HG03432 (cell line): ENCODE data around the gene SGCD.

Experiments used
- ATAC-seq: cut with Tn5 transposase; IDR thresholded peaks from one replicate; pipeline ENCODE4 v1.9.1; 2021; ENCODE audit warnings: mild to moderate bottlenecking, moderate library complexity; ENCODE audit not compliant: unreplicated experiment

Gene SGCD

DNA sequence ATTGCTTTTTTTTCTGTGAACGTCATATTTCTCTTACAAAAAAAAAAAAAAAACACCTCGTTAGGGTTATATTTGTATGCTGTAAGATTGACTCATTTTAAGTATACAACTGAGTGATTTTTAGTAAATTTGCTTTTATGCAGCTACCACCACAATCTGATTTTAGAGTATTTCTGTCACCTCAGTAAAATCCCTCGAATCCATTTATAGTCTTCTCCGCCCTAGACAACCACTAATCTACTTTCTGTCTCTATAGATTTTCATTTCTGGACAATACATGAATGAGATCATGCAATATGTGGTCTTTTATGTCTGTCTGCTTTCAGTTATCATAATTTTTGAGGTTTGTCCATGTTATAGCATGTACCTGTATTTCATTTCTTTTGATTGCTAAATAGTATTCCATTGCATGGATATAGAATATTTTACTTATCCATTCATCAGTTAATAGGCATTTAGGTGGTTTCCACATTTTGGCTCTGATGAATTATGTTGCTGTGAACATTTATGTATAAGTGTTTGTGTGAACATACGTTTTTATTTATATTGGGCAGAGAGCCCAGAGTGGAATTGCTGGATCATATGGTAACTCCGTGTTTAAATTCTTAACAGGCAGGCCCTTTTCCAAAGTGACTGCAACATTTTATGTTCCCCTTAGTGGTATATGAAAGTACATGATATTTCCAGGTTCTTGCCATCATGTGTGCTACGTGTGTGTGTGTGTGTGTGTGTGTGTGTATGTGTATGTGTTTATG lies 171.4 kb downstream of the SGCD start:
- peak; percentile 38 for ATAC-seq

- no peak for ATAC-seq
Observed at GRCh38 chr5:156500755-156501154, 173.8 kb downstream of the SGCD start.

DNA sequence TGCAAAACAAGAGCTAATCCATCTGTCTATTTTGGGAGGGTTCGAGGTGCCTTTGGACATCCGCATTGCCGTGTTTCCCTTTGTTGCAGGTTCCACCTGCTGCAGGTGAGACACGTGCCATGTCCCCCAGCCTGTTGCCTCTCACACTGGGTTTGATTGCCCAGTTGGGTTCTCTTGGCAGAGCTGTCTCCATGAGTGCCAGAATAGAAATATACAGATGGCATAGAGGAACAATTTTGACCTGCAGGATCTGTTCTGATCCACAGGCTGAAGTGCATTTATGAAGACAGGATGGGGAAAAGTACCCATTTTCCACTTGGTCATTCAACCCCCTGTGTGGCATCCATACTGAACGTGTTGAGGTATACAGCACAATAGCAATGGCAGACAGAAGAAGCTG lies 178.1 kb downstream of the SGCD start:
- no peak for ATAC-seq

- ATAC-seq: no peak
Observed at GRCh38 chr5:156513123-156513815, 186.3 kb downstream of the SGCD start.

GRCh38 chr5:156515121-156515520 lies 188.2 kb downstream of the SGCD start:
- no peak for ATAC-seq

DNA sequence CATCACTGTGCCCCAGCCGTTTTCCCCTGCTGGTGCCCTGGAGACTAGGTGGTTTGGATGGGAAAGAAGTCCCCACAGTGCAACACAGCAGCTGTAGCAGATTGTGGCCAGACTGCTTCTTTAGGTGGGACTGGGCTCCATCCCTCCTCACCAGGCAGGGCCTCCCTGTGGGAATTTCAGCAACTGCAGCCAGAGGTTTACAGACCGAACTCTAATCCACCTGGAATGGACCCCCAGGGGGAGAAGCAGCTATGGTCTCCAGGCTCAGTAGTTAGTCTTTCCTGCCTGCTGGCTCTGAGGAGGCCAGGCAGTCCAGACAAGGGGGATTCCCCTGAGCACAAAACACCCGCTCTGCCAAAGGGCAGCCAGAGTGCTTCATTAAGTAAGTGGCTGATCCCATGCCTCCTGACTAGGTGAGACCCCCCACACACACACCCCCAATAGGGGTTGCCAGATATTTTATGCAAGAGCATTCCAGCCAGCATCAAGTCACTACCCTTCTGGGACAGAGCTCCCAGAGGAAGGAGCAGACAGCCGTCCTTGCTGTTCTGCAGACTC lies 188.9 kb downstream of the SGCD start:
- no peak for ATAC-seq

DNA sequence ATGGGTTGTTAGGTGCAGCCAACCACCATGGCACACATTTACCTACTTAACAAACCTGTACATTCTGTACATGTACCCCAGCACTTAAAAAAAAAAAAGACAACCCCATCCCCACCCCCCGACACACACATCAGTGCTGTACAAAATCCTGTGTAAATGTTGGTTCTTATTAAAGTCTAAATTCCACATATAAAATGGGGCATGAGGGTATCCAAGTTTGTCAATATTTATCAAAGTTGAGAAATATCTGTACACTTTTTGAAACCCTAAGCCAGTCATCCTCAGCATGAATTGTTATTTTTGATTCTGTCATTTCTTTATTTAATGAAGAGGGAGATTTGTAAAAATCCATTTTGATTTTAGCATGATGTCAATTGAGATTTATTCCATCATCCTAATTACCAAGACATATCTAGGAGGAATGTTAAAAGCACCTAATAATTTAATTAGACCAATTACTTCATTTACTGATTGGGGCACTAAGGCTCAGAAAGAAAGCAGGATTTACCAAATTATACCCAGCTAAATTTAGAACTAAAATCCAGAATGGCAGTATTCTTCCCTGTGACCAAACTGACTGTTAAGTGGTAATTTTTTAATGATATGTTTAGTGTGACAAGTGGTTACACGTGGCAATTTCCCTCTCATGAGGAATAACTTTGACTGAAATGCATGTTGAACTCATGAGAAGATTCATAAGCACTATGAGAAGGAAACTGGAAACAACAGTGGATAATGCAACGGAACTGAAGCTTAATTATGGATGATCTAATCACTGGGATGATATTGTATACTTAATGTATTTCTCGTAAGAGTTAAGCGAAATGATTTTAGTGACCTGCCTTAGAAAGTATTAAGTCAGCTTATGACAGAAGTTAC lies 195.9 kb downstream of the SGCD start:
- ATAC-seq: no peak

DNA sequence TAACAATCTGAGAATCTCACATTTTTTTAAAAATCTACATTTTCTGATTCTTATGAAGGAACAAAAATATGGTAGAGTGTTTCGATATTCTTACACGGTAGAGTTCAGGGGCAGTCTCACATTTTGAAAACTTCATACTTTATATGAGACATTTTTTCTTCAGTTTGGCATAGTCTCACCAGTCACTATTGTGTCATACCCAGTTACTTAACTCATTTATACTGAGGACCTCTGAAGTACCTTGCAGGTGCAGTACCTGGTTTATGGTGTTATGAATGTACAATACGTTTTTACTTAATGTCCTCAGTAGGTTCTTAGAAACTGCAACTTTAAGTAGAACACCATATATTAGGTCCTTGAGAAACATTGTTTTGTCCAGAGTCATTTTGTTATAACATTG lies 196.6 kb downstream of the SGCD start:
- ATAC-seq: no peak

DNA sequence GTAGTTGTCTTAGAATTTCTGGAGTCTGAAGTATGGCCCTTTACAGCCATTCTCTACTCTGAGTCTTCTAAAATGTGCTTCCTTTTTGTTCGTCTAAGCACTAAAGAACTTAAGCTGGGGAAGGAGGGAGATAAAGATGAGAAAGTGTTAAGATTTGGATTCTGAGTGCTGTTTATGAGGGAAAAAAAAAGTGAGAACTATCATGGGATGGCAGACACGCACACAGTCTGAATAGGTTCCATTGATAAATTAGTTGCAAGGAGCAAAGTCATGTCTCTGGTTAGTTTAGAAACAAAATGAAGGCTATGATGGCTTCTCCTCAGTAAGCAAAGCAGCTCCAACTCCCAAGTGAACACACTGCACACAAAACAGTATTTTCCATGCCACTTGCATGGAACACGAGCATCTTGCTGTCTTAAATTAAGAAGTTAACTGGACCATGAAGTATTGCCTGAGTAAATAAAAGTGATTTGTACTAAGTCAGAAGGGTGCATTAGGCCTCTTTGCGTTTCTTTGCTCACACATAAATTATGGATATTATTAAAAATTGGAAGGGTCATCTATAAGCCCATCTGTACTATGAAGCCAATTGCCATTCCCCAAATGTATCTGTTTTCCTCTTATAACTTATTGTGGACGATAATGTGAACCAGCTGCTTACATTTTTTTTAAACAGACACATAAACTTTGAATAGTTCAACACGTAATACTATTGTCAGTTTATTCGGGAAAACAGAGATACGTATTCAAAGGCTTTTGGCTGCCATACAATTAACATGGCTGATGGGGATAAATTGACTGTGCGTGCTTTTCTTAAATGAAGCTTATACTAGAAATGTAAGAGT lies 199.3 kb downstream of the SGCD start:
- ATAC-seq: no peak

DNA sequence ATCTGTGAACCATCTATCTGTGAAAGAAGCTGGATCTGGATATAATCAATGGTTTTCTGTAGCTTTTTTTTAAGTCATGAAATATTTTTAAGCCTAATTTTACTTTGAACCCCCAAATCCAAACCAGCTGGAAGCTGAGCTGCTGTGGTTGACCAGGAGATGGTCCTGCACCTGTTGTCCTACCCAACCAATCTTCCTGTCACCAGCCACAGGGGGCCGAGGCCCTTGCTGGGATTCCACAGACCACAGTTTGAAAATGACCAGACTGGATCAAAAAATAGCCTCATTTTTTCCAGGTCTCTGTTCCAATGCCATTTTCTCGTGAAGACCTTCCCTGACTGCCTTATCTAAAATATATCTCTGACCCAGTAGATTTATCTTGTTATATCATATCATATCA lies 200.6 kb downstream of the SGCD start:
- ATAC-seq: no peak

GRCh38 chr5:156528673-156529072 lies 201.7 kb downstream of the SGCD start:
- no peak for ATAC-seq

DNA sequence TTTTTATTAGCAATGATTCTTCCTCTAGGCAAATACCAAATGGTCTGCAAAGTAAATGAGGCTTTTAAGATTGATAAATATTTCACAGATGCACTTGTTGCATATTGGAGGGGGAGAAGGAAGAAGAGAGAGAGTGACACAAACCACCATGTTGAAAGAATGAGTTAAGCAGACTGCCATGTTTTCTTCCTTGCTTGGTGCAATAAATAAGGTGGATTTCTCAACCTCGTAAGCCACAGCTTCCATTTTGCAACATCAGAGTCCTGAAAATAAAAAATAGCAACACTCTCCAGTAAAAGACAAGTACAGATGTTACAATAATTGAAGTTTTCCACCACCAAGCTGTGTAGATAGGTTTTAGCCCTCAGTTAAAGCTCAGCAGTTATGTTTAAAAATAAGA lies 202.9 kb downstream of the SGCD start:
- ATAC-seq: no peak

DNA sequence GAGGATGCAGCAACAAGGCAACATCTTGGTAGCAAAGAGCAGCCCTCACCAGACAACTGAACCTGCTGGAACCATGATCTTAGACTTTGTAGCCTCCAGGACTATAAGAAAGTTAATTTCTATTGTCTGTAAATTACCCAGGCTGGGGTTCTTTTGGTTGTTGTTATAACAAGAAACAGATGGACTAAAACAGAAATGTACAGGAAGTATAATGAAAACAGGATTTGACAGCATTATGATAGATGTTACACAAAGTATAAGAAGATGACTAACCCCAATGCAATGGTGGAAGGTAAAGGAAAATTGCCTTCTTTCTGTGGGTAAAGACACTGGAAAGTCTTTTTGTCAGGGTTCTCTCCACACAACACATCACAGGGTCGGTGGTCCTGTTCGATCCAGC lies 204.2 kb downstream of the SGCD start:
- no peak for ATAC-seq

- no peak for ATAC-seq
Observed at GRCh38 chr5:156532921-156533320, 206.0 kb downstream of the SGCD start.

DNA sequence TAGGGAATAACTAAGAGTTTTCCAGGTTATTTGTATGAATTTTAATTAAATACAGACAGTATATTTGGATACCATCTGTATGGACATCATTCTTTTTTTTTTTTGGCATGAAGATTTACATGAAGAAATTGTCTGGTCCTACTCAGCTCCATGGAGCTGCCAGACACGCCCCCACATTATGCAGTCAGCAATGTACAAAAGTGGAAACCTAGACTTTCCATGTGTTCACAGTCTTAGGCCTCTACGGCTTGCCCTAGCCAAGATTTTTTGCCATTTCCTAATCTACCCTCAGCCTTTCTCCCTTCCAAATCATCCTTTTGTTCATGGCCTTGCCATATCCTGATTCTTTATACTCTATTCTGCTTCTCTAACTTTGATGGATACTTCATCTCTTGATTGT lies 207.1 kb downstream of the SGCD start:
- ATAC-seq: no peak

DNA sequence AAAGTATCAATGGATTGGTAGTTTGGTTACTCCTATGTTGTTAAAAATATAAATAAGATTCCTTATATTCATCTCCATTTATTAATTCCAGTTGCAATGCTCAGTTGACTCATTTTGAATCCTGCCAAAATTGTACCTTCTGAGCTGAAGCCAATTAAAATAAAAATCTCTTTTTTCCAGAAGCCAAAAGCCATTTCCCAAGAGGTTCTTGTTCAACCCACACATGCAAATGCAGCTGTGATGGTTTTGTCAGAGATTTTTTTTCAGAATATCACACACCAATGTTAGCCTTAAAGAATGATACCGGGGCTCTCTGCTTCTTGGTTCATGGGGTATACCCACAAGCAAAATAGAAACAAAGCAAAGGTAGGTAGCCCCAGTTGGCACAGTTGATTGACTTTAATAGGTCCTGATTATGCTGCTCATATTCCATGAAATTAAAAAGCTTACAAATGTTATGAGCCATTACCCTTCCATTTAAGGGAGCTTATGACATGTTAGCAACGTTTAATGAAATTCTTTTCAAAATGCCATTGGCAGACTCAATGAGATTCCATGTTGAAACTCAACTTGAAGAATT lies 208.0 kb downstream of the SGCD start:
- no peak for ATAC-seq

- no peak for ATAC-seq
Observed at GRCh38 chr5:156540491-156540890, 213.5 kb downstream of the SGCD start.

DNA sequence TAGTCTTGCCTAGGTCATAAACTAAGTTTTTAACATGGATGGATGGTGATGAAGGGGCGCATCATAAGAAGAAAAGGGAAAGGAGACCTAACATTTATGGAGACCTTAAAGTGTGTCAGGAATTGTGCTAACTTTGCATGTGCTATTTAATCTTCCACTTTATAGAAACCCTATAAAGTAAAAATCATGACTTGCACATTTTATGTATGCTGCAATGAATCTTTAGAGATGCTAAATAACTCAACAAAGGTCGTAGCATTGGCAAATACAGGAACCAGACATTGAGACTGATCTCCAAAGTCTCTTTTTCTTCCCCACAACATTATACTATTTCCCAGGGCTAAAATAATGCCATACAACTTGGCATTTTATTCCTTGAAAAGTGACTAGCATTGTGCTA lies 214.6 kb downstream of the SGCD start:
- no peak for ATAC-seq

GRCh38 chr5:156543348-156544145 lies 216.6 kb downstream of the SGCD start:
- ATAC-seq: no peak
